Colonic mucosa (tissue), 4 donors: Measurements from ENCODE around the gene FAM136A. TPM values are rescaled to one million over a fixed set of nuclear protein-coding genes. Genes with fewer than 3 reads are reported as not detected.

Experiments used
- DNase-seq: peaks from one replicate; pipeline ENCODE4 v3.0.0-alpha.2; 2020
- H3K27ac ChIP-seq: fragments of 200-600 bp; one replicate; pipeline ENCODE4 v1.8.0; 2021
- H3K27me3 ChIP-seq: fragments of 200-600 bp; one replicate; pipeline ENCODE4 v1.8.0; 2021
- H3K36me3 ChIP-seq: fragments of 200-600 bp; one replicate; pipeline ENCODE4 v1.8.0; 2021
- H3K4me1 ChIP-seq: fragments of 200-600 bp; one replicate; pipeline ENCODE4 v1.8.0; 2021; ENCODE audit warnings: mild to moderate bottlenecking
- H3K4me3 ChIP-seq: fragments of 200-600 bp; one replicate; pipeline ENCODE4 v1.8.0; 2021
- H3K9ac ChIP-seq, 2 donors: one replicate each; pipeline ENCODE4 v1.7.0; 2013; ENCODE audit warnings: control low read depth in 2 of 2, low read depth in 2 of 2, low read length in 2 of 2
- H3K9me3 ChIP-seq: fragments of 200-600 bp; one replicate; pipeline ENCODE4 v1.8.0; 2021
- CTCF ChIP-seq: fragments of 200-600 bp; IDR thresholded peaks from one replicate; pipeline ENCODE4 v1.8.0; 2022; ENCODE audit warnings: antibody characterized with exemption, mild to moderate bottlenecking
- intact Hi-C: fragments of 100-400 bp; cut with DNase I; formaldehyde crosslinking; loops from one replicate; pipeline ENCODE4 v1.14.1; 2022
- microRNA-seq: library from miRNA; unstranded; fragments of <30 nt; microRNA quantifications from one replicate; pipeline ENCODE4, GENCODE V29; 2019
- total RNA-seq, 2 donors: library from RNA; stranded (reverse); fragmentation: NEBNext Ultra II Directional in 1 of 2; extraction: Animal tissue kit (Norgen Biotek cat#: 25700) in 1 of 2; gene quantifications; one replicate each; pipeline ENCODE4 v1.2.1, GENCODE V29; 2021
- donor health status: healthy.
- donor health status: DM: no; HTN: no; CAD: no.
- donor health status: DM: no; HTN: no; CAD: no.

Gene FAM136A
- total RNA-seq, 2 donors from 2014 or later, result 44.0 to 48.4 TPM

GRCh38 chr2:70247364-70248180 is 54.3 kb downstream of the FAM136A start:
- Histone ChIP-seq H3K4me1 (no peaks in the 10 kb centered on the region), H3K27me3 (no peaks in the 10 kb centered on the region), H3K4me3 (peak overlapping the region; percentile 77), H3K9ac (peak overlapping the region; percentile 92 to 100), H3K27ac (peak overlapping the region; percentile 98), H3K9me3 (no peaks in the 10 kb centered on the region), H3K36me3 (no peaks in the 10 kb centered on the region)
- TF ChIP-seq CTCF, result no peak
- no peak for DNase-seq
- intact Hi-C loops, result no loop called here

Small RNA genes lying within 50 kb of the gene (microRNA-seq; reads per million reads assigned to microRNA genes)
- gene MIR1285-2, result not detected

Other genes with a start within 250 kb of the FAM136A start
- gene PCBP1, start 214.6 kb downstream of the FAM136A start, total RNA-seq, result 100 to 1,000 TPM; 348 to 401 TPM
- gene C2orf42, start 111.0 kb downstream of the FAM136A start, total RNA-seq, result 10 to 100 TPM in 1 of 2 donors, 1 to 10 TPM in 1; 7.1 to 11.4 TPM
- gene TIA1, start 53.4 kb downstream of the FAM136A start, total RNA-seq, result 10 to 100 TPM; 86.8 to 89.2 TPM
- 10 to 100 TPM; 39.4 to 62.7 TPM for gene PCYOX1, start 43.9 kb downstream of the FAM136A start, total RNA-seq
- gene SNRPG, start 8.3 kb downstream of the FAM136A start, total RNA-seq, result 100 to 1,000 TPM; 123 to 231 TPM